HepG2 (cell line): ENCODE measurements around the gene CERS4. TPM values are rescaled to one million over a fixed set of nuclear protein-coding genes. Genes with fewer than 3 reads are reported as not detected.

Experiments
- ARNT2 ChIP-seq: sonication (generic); formaldehyde crosslinking; IDR thresholded peaks from 2 replicates; pipeline ENCODE4 v1.8.0; 2022; ENCODE audit warnings: mild to moderate bottlenecking, low read depth, missing genetic modification reagents, moderate library complexity
- ATF1 ChIP-seq: IDR thresholded peaks from 2 replicates; pipeline ENCODE4 v1.6.1; 2016; ENCODE audit warnings: mild to moderate bottlenecking, control low read depth
- CBX2 ChIP-seq, 2 experiments: fragments of 200-600 bp in 1 of 2; sonication (generic); formaldehyde crosslinking in 1 of 2; IDR thresholded peaks; 2 replicates each; pipeline versions ENCODE4 v1.7.0 to v1.8.1; 2018 to 2022; ENCODE audit warnings: low read depth in 2 of 2, low read length in 1 of 2, mild to moderate bottlenecking in 1 of 2, missing genetic modification reagents in 1 of 2
- CCAR2 ChIP-seq: fragments of 200-400 bp; formaldehyde crosslinking; optimal IDR thresholded peaks from 2 replicates; pipeline ENCODE3; 2018; ENCODE audit warnings: low read depth, mild to moderate bottlenecking, low read length, moderate library complexity
- CENPX ChIP-seq: sonication (generic); formaldehyde crosslinking; IDR thresholded peaks from 2 replicates; pipeline ENCODE4 v1.9.0; 2021; ENCODE audit warnings: mild to moderate bottlenecking, missing genetic modification reagents, moderate library complexity
- DNMT3B ChIP-seq: conservative IDR thresholded peaks from 2 replicates; pipeline ENCODE4 v1.6.1; 2016; ENCODE audit warnings: missing biosample characterization, control low read depth
- MED8 ChIP-seq: sonication (generic); formaldehyde crosslinking; IDR thresholded peaks from 2 replicates; pipeline ENCODE4 v1.8.1; 2023; ENCODE audit warnings: mild to moderate bottlenecking, missing genetic modification reagents; ENCODE audit not compliant: insufficient replicate concordance
- PAF1 ChIP-seq: IDR thresholded peaks from 2 replicates; pipeline ENCODE4 v1.6.1; 2016; ENCODE audit warnings: missing genetic modification reagents, missing compliant biosample characterization
- POLR2A ChIP-seq, 2 experiments: IDR thresholded peaks; 2 replicates each; pipeline ENCODE4 v1.6.1; 2011; ENCODE audit warnings: low read depth in 2 of 2, low read length in 2 of 2, mild to moderate bottlenecking in 1 of 2, moderate library complexity in 1 of 2; ENCODE audit not compliant: insufficient read depth in 1 of 2
- POLR2AphosphoS2 ChIP-seq: IDR thresholded peaks from 2 replicates; pipeline ENCODE4 v1.6.1; 2011; ENCODE audit warnings: low read depth, low read length, improper control_type of control experiment
- RBM39 ChIP-seq: fragments of 200-400 bp; formaldehyde crosslinking; IDR thresholded peaks from one replicate; pipeline ENCODE4 v1.6.1; 2018; ENCODE audit warnings: antibody characterized with exemption, mild to moderate bottlenecking, low read depth, low read length; ENCODE audit not compliant: poor library complexity, severe bottlenecking
- SALL1 ChIP-seq: sonication (generic); formaldehyde crosslinking; IDR thresholded peaks from 2 replicates; pipeline ENCODE4 v1.8.0; 2022; ENCODE audit warnings: mild to moderate bottlenecking, missing genetic modification reagents
- YEATS2 ChIP-seq: sonication (generic); formaldehyde crosslinking; IDR thresholded peaks from 2 replicates; pipeline ENCODE4 v1.4.0; 2020; ENCODE audit warnings: missing genetic modification reagents, borderline replicate concordance
- ZBTB42 ChIP-seq: sonication (generic); formaldehyde crosslinking; IDR thresholded peaks from 2 replicates; pipeline ENCODE4 v1.5.0; 2020; ENCODE audit warnings: mild to moderate bottlenecking, missing genetic modification reagents
- ZBTB8A ChIP-seq: sonication (generic); formaldehyde crosslinking; IDR thresholded peaks from 2 replicates; pipeline ENCODE4 v1.4.0; 2020; ENCODE audit warnings: mild to moderate bottlenecking, low read depth, missing genetic modification reagents, borderline replicate concordance
- ZFP36L1 ChIP-seq: sonication (generic); formaldehyde crosslinking; IDR thresholded peaks from 2 replicates; pipeline ENCODE4 v1.8.0; 2022; ENCODE audit warnings: mild to moderate bottlenecking, missing genetic modification reagents, moderate library complexity
- ZFP90 ChIP-seq: sonication (generic); formaldehyde crosslinking; IDR thresholded peaks from 2 replicates; pipeline ENCODE4 v1.8.0; 2022; ENCODE audit warnings: missing genetic modification reagents, mild to moderate bottlenecking, inconsistent platforms, borderline replicate concordance
- ZIK1 ChIP-seq: sonication (generic); formaldehyde crosslinking; IDR thresholded peaks from 2 replicates; pipeline ENCODE4 v1.5.0; 2020; ENCODE audit warnings: mild to moderate bottlenecking, low read depth, missing genetic modification reagents, borderline replicate concordance
- ZKSCAN8 ChIP-seq: IDR thresholded peaks from 2 replicates; pipeline ENCODE4 v1.6.1; 2016; ENCODE audit warnings: borderline replicate concordance, missing genetic modification reagents, missing compliant biosample characterization
- ZMYM2 ChIP-seq: sonication (generic); formaldehyde crosslinking; IDR thresholded peaks from 2 replicates; pipeline ENCODE4 v1.8.0; 2022; ENCODE audit warnings: mild to moderate bottlenecking, missing genetic modification reagents
- ZNF253 ChIP-seq: sonication (generic); formaldehyde crosslinking; IDR thresholded peaks from 2 replicates; pipeline ENCODE4 v1.8.0; 2022; ENCODE audit warnings: mild to moderate bottlenecking, missing genetic modification reagents, borderline replicate concordance
- ZNF264 ChIP-seq: sonication (generic); formaldehyde crosslinking; IDR thresholded peaks from 2 replicates; pipeline ENCODE4 v1.4.0; 2020; ENCODE audit warnings: missing genetic modification reagents
- ZNF570 ChIP-seq: sonication (generic); formaldehyde crosslinking; IDR thresholded peaks from 2 replicates; pipeline ENCODE4 v1.4.0; 2020; ENCODE audit warnings: mild to moderate bottlenecking, missing genetic modification reagents, borderline replicate concordance
- ZNF572 ChIP-seq: sonication (generic); formaldehyde crosslinking; IDR thresholded peaks from 2 replicates; pipeline ENCODE4 v1.5.1; 2020; ENCODE audit warnings: mild to moderate bottlenecking, missing genetic modification reagents
- polyA plus RNA-seq, 8 experiments: library from polyadenylated mRNA; depleted of rRNA in 3 of 8; stranded (reverse) in 7 of 8; unstranded in 1 of 8; fragments of >200 nt; fragmentation: Illumina TruSeq in 4 of 8; extraction: Trizol in 4 of 8; gene quantifications; 2 replicates each; pipeline versions ENCODE4 v1.2.1 to v1.2.3, GENCODE V29; 2011 to 2016; ENCODE audit warnings: low read depth in 4 of 8, missing spikeins in 1 of 8, mixed read lengths in 1 of 8; ENCODE audit not compliant: insufficient read depth in 1 of 8
- total RNA-seq, 5 experiments: library from RNA; depleted of rRNA; stranded (reverse); fragments of >200 nt; fragmentation: Illumina TruSeq; extraction: Trizol; gene quantifications; 2 replicates each; pipeline ENCODE4 v1.2.3, GENCODE V29; 2016; ENCODE audit warnings: low read depth in 1 of 5
- TF ChIP-seq, protein P1 (sequence below): sonication (generic); formaldehyde crosslinking; IDR thresholded peaks from 2 replicates; pipeline ENCODE4 v1.4.0; 2020; ENCODE audit warnings: mild to moderate bottlenecking, missing genetic modification reagents
- TF ChIP-seq, protein P2 (sequence below): sonication (generic); formaldehyde crosslinking; IDR thresholded peaks from 2 replicates; pipeline ENCODE4 v1.4.0; 2020; ENCODE audit warnings: missing genetic modification reagents
- TF ChIP-seq, protein P3 (sequence below): sonication (generic); formaldehyde crosslinking; IDR thresholded peaks from 2 replicates; pipeline ENCODE4 v1.4.0; 2020; ENCODE audit warnings: missing genetic modification reagents

The CERS4 gene
- total and polyA plus RNA-seq, 2 of the 13 experiments (the other 11 are each of a cell fraction or from before 2014, with no cell fraction given): 74.7 to 83.5 TPM

DNA sequence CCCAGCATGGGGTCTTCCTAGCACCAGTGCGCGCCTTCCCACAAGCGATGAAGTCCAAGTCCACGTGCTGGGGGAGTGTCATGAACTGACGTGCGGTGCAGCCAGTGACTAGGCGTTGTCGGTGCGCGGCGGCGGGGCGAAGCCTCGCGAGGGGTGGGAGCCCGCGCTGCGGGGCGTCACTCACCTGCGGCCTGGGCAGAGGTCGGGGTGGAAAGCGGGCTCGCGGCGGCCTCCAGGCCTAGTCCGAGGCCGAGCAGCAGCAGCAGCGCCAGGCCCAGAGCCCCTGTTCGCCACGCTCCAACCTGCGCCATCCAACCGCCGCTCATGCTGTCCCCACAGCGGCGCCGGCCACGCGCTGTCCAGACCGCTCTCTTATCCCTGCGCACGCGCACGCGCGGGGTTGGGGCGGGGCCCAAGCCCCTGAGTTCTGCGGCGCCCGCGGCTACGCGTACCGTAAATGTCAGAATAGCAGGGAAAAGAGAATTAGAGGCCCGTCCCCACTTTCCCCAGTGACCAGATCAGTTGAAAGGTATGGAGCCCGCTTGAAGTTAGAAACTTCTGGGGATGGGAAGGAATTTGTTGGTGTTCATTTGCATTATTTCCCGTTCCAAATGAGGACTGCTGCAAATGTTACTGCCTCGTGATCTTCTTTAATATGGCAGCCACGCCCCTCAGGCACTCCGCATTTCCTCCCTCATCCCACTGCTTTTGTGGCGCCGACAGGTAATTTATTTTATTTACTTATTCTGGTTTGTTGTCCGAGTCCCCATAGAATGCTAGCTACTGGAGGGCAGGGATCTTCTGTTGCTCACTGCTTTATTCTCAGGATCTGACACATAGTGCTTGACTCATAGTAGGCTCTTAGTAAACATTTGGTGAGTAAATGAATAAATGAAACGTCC is 99.0 kb downstream of the CERS4 start, which contains the start of gene CD320 (continued):
- no peak for TF ChIP-seq ATF1 (CRISPR knock-in tag)
- peak; percentile 78; the same call in 1 of the 2 replicates for TF ChIP-seq ZIK1 (CRISPR knock-in tag)
- TF ChIP-seq CBX2 (IDR thresholded peaks at IDR 0.05; ENCODE audit: low read depth, low read length): no peak
- 0 out of 2 replicates have a peak, but pooled peaks have one; percentile 82 for TF ChIP-seq CBX2 (CRISPR knock-in tag; IDR thresholded peaks at IDR 0.05; ENCODE audit: low read depth)
- peak; percentile 74; the same call in 1 of the 2 replicates for TF ChIP-seq ZNF264
- no peak for TF ChIP-seq POLR2AphosphoS2
- no peak for TF ChIP-seq CENPX (CRISPR knock-in tag)
- TF ChIP-seq, protein P1, sequence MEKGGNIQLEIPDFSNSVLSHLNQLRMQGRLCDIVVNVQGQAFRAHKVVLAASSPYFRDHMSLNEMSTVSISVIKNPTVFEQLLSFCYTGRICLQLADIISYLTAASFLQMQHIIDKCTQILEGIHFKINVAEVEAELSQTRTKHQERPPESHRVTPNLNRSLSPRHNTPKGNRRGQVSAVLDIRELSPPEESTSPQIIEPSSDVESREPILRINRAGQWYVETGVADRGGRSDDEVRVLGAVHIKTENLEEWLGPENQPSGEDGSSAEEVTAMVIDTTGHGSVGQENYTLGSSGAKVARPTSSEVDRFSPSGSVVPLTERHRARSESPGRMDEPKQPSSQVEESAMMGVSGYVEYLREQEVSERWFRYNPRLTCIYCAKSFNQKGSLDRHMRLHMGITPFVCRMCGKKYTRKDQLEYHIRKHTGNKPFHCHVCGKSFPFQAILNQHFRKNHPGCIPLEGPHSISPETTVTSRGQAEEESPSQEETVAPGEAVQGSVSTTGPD (CRISPR knock-in tag): no peak
- peak; percentile 95; the same call in 1 of the 2 replicates for TF ChIP-seq ZNF253 (CRISPR knock-in tag)
- TF ChIP-seq MED8 (CRISPR knock-in tag): peak; percentile 58
- TF ChIP-seq ZMYM2: 0 out of 2 replicates have a peak, but pooled peaks have one; percentile 60
- TF ChIP-seq PAF1 (CRISPR knock-in tag): peak; percentile 44; the same call in 1 of the 2 replicates
- TF ChIP-seq ZNF570: 0 out of 2 replicates have a peak, but pooled peaks have one; percentile 84
- TF ChIP-seq ARNT2: peak; percentile 97
- TF ChIP-seq CCAR2: no peak
- TF ChIP-seq ZNF572 (CRISPR knock-in tag): no peak
- peak; percentile 94 for TF ChIP-seq SALL1 (CRISPR knock-in tag)
- no peak for TF ChIP-seq ZBTB8A (CRISPR knock-in tag)
- peak; percentile 94; the same call in 1 of the 2 replicates for TF ChIP-seq ZFP90 (CRISPR knock-in tag)
- peak; percentile 86 to 90 for TF ChIP-seq POLR2A (IDR thresholded peaks at IDR 0.05; ENCODE audit: insufficient read depth in 1 of 2, low read depth in 2 of 2, low read length in 2 of 2)
- TF ChIP-seq YEATS2: peak; percentile 84
- TF ChIP-seq RBM39: peak; percentile 68
- TF ChIP-seq ZFP36L1 (CRISPR knock-in tag): peak; percentile 98; the same call in 1 of the 2 replicates
- TF ChIP-seq ZBTB42 (CRISPR knock-in tag): peak; percentile 96
- TF ChIP-seq, protein P2, sequence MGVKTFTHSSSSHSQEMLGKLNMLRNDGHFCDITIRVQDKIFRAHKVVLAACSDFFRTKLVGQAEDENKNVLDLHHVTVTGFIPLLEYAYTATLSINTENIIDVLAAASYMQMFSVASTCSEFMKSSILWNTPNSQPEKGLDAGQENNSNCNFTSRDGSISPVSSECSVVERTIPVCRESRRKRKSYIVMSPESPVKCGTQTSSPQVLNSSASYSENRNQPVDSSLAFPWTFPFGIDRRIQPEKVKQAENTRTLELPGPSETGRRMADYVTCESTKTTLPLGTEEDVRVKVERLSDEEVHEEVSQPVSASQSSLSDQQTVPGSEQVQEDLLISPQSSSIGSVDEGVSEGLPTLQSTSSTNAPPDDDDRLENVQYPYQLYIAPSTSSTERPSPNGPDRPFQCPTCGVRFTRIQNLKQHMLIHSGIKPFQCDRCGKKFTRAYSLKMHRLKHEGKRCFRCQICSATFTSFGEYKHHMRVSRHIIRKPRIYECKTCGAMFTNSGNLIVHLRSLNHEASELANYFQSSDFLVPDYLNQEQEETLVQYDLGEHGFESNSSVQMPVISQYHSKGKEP: peak; percentile 75; the same call in 1 of the 2 replicates
- TF ChIP-seq, protein P3, sequence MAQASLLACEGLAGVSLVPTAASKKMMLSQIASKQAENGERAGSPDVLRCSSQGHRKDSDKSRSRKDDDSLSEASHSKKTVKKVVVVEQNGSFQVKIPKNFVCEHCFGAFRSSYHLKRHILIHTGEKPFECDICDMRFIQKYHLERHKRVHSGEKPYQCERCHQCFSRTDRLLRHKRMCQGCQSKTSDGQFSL (CRISPR knock-in tag): peak; percentile 72; the same call in 1 of the 2 replicates
- TF ChIP-seq DNMT3B (CRISPR knock-in tag): no peak
- TF ChIP-seq ZKSCAN8 (CRISPR knock-in tag): no peak
